Spleen (tissue), 7 donors: ENCODE results near the gene SPG7.

Source experiments
- POLR2AphosphoS5 ChIP-seq, 3 donors: sonication (generic); formaldehyde crosslinking; IDR thresholded peaks; one replicate each; pipeline ENCODE4 v1.5.1; 2017; ENCODE audit warnings: antibody characterized with exemption in 3 of 3
- TF ChIP-seq, protein P1 (sequence below), 11 experiments: fragments of 200-600 bp in 7 of 11; fragments of 450-650 bp in 4 of 11; sonication (generic) in 4 of 11; IDR thresholded peaks in 8 of 11; conservative IDR thresholded peaks in 3 of 11; 1 replicate in 7 of 11; 2 replicates in 4 of 11; pipeline versions ENCODE4 v1.4.0 to v1.8.0; 2016 to 2021; ENCODE audit warnings: antibody characterized with exemption in 11 of 11, inconsistent platforms in 4 of 11, mild to moderate bottlenecking in 1 of 11
- donor health status: DM: no; HTN: no; CAD: no; lungs with moderate emphysema.
- donor health status: DM: no; HTN: no; CAD: no.
- donor health status: DM: no; HTN: no; CAD: no.

DNA sequence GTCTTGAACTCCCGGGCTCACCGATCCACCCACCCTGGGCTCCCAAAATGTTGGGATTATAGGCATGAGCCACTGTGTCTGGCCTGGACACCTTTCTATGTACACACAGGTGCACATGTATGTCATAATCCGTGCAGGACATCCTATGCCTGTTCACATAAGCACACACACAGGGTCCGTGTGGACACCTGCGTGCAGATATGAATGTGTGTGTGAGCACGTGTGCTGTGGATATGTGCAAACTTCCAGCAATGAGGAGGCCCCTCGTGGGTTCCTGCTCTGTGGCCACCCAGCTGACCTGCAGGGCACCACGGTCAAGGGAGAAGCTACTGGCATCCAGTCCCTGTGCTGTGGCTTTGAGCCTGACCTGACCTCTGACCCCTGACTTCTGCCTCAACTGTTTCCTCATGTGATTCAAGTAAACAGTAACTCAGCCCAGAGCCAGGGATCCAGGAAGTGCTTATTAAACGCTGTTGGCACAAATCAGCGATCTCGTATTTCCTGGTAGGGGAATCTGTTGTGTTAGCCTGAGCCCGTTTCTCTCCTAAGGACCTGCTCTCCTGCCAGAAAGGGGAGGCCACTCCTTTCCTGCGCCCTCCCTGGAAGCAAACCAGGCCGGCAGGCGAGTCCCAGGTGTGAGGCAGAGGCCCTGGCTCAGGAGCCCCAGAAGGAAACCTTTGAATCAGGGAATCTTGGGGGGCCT lies 73.8 kb downstream of the SPG7 start:
- TF ChIP-seq, protein P1, sequence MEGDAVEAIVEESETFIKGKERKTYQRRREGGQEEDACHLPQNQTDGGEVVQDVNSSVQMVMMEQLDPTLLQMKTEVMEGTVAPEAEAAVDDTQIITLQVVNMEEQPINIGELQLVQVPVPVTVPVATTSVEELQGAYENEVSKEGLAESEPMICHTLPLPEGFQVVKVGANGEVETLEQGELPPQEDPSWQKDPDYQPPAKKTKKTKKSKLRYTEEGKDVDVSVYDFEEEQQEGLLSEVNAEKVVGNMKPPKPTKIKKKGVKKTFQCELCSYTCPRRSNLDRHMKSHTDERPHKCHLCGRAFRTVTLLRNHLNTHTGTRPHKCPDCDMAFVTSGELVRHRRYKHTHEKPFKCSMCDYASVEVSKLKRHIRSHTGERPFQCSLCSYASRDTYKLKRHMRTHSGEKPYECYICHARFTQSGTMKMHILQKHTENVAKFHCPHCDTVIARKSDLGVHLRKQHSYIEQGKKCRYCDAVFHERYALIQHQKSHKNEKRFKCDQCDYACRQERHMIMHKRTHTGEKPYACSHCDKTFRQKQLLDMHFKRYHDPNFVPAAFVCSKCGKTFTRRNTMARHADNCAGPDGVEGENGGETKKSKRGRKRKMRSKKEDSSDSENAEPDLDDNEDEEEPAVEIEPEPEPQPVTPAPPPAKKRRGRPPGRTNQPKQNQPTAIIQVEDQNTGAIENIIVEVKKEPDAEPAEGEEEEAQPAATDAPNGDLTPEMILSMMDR (IDR thresholded peaks at IDR 0.05 in 8 of 11, conservative IDR thresholded peaks at IDR 0.05 in 3 of 11): no peak
- no peak for TF ChIP-seq POLR2AphosphoS5 (IDR thresholded peaks at IDR 0.05)
